K562 (cell line): Measurements from ENCODE around the gene ITPR2. TPM values are rescaled to one million over a fixed set of nuclear protein-coding genes. Genes with fewer than 3 reads are reported as not detected.

Experiments
- ATAC-seq: fragments of 200-7000 bp; cut with Tn5 transposase; 3 replicates; pipeline ENCODE4 v1.9.1; 2020; ENCODE audit warnings: moderate library complexity
- BruUV-seq: library from RNA; stranded (reverse); fragments of 400-500 nt; replicated peaks from 2 replicates; lab custom pipeline; 2021; lab: Mats Ljungman, UMichigan
- CTCF ChIA-PET: fragments of 300-600 bp; formaldehyde crosslinking; extraction: SDS; loops from one replicate; lab custom pipeline; 2021; ENCODE audit warnings: low intra/inter-chr PET ratio; lab: Yijun Ruan, JAX
- POLR2A ChIA-PET: fragments of 300-600, 350-650 bp; sonication (Branson Sonifier 250); formaldehyde crosslinking; extraction: SDS; loops from one replicate; lab custom pipeline; 2021; ENCODE audit warnings: antibody characterized with exemption, inconsistent platforms; lab: Yijun Ruan, JAX
- DNase-seq, 4 experiments: peaks; one replicate each; pipeline versions ENCODE4 v3.0.0 to v3.0.0-alpha.2; 2011 to 2018; ENCODE audit warnings: low spot score in 3 of 4, mixed read lengths in 3 of 4; ENCODE audit errors: extremely low read depth in 1 of 4
- FAIRE-seq: peaks from 2 replicates; lab custom pipeline; 2011; peaks lifted over from hg19 to GRCh38; lab: Jason Lieb, UNC
- H2AFZ ChIP-seq: 2 replicates; pipeline ENCODE4 v1.6.0; 2011; ENCODE audit warnings: low read depth, low read length, control low read depth, inconsistent platforms
- H3K27ac ChIP-seq: fragments of 200-600 bp; 3 replicates; pipeline ENCODE4 v1.8.0; 2011; ENCODE audit warnings: low read depth, mild to moderate bottlenecking, control low read depth, inconsistent platforms, low read length, moderate library complexity, mixed read lengths; ENCODE audit errors: extremely low read depth
- H3K27me3 ChIP-seq, 2 experiments: fragments of 300-600 bp in 1 of 2; 2 replicates in 1 of 2; 3 replicates in 1 of 2; pipeline versions ENCODE4 v1.6.0 to v1.8.0; 2011; ENCODE audit warnings: inconsistent platforms in 2 of 2, low read length in 2 of 2, mild to moderate bottlenecking in 1 of 2, mixed read lengths in 1 of 2, moderate library complexity in 1 of 2; ENCODE audit not compliant: control insufficient read depth in 2 of 2, insufficient read depth in 2 of 2
- H3K36me3 ChIP-seq: fragments of 300-600 bp; 3 replicates; pipeline ENCODE4 v1.8.0; 2011; ENCODE audit warnings: mild to moderate bottlenecking, low read length, inconsistent platforms; ENCODE audit not compliant: control insufficient read depth, insufficient read depth
- H3K4me1 ChIP-seq, 2 experiments: fragments of 200-600 bp in 1 of 2; replicated peaks in 1 of 2; 2 replicates in 1 of 2; 3 replicates in 1 of 2; pipeline versions ENCODE4 v1.5.1 to v1.8.0; 2011; ENCODE audit warnings: inconsistent platforms in 2 of 2, low read length in 2 of 2, mild to moderate bottlenecking in 1 of 2, mixed read lengths in 1 of 2, moderate library complexity in 1 of 2; ENCODE audit not compliant: control insufficient read depth in 2 of 2, insufficient read depth in 2 of 2
- H3K4me2 ChIP-seq: 2 replicates; pipeline ENCODE4 v1.6.1; 2011; ENCODE audit warnings: low read length, control low read depth, inconsistent platforms, mixed read lengths; ENCODE audit not compliant: insufficient read depth
- H3K4me3 ChIP-seq: fragments of 200-600 bp; sonication (generic), shearing (Covaris generic); 2 replicates; pipeline ENCODE4 v1.5.1; 2016; ENCODE audit warnings: control low read depth, inconsistent platforms
- H3K79me2 ChIP-seq: fragments of 200-600 bp; 3 replicates; pipeline ENCODE4 v1.8.0; 2011; ENCODE audit warnings: low read length, inconsistent platforms; ENCODE audit not compliant: control insufficient read depth, insufficient read depth
- H3K9ac ChIP-seq, 2 experiments: 2 replicates each; pipeline versions ENCODE4 v1.6.0 to v1.6.1; 2011; ENCODE audit warnings: low read depth in 2 of 2, low read length in 2 of 2, control low read depth in 1 of 2, inconsistent platforms in 1 of 2, mild to moderate bottlenecking in 1 of 2, mixed read lengths in 1 of 2; ENCODE audit not compliant: insufficient read depth in 1 of 2
- H3K9me1 ChIP-seq: one replicate; pipeline ENCODE4 v1.6.0; 2011; ENCODE audit warnings: inconsistent platforms, mild to moderate bottlenecking, low read length, moderate library complexity; ENCODE audit not compliant: control insufficient read depth, insufficient read depth
- H3K9me3 ChIP-seq: replicated peaks from 2 replicates; pipeline ENCODE4 v1.5.1; 2011; ENCODE audit warnings: low read depth, low read length, inconsistent platforms; ENCODE audit not compliant: control insufficient read depth, insufficient read depth
- H4K20me1 ChIP-seq: replicated peaks from 2 replicates; pipeline ENCODE4 v1.6.1; 2011; ENCODE audit warnings: low read length, inconsistent platforms, mixed read lengths; ENCODE audit not compliant: control insufficient read depth, insufficient read depth
- SIN3A ChIP-seq, 2 experiments: fragments of 150-350 bp in 1 of 2; IDR thresholded peaks; 2 replicates each; pipeline ENCODE4 v1.6.1; 2011 to 2016; ENCODE audit warnings: borderline replicate concordance in 2 of 2, low read depth in 2 of 2, low read length in 2 of 2, mild to moderate bottlenecking in 2 of 2, moderate library complexity in 2 of 2; ENCODE audit not compliant: control insufficient read depth in 1 of 2
- TCF7L2 ChIP-seq: fragments of 150-350 bp; IDR thresholded peaks from 2 replicates; pipeline ENCODE4 v1.6.1; 2016; ENCODE audit warnings: low read depth, mild to moderate bottlenecking, low read length, moderate library complexity
- WGBS: fragments of 100-300 bp; shearing (Covaris generic); methylation state at CpG from one replicate; pipeline ENCODE4 v1.1.6; 2016; ENCODE audit warnings: low coverage, mixed read lengths; ENCODE audit not compliant: insufficient coverage; ENCODE audit errors: missing lambda C conversion rate; 5-methylcytosine and 5-hydroxymethylcytosine counted together
- in situ Hi-C: fragments of 300-500 bp; cut with MboI; formaldehyde crosslinking; loops from 4 replicates; pipeline ENCODE4 v1.15.0; 2018; ENCODE audit warnings: inconsistent platforms, mixed read lengths
- intact Hi-C: fragments of 100-400 bp; cut with micrococcal nuclease; formaldehyde crosslinking; loops from 2 replicates; pipeline ENCODE4 v1.14.2; 2022
- polyA plus RNA-seq, 8 experiments: library from polyadenylated mRNA; depleted of rRNA in 4 of 8; stranded (reverse) in 5 of 8; unstranded in 3 of 8; fragments of >200 nt; fragmentation: Nextera tagmentation in 2 of 8; fragmentation: Illumina TruSeq in 1 of 8; extraction: Ambion mirVana in 2 of 8; extraction: Trizol in 1 of 8; gene quantifications; 2 replicates each; pipeline versions ENCODE4 v1.2.1 to v1.2.3, GENCODE V29; 2011 to 2014; ENCODE audit warnings: inconsistent platforms in 1 of 8, missing spikeins in 1 of 8
- total RNA-seq, 7 experiments: library from RNA; depleted of rRNA in 6 of 7; stranded (reverse); fragments of >200 nt in 6 of 7; fragmentation: Illumina TruSeq in 2 of 7; extraction: Trizol in 2 of 7; gene quantifications; 2 replicates each; pipeline versions ENCODE4 v1.2.1 to v1.2.3, GENCODE V29; 2011 to 2021; ENCODE audit warnings: low replicate concordance in 1 of 7
- TF ChIP-seq, protein P1 (sequence below): fragments of 250-450 bp; sonication (Bioruptor Pico); IDR thresholded peaks from 2 replicates; pipeline ENCODE4 v1.5.0; 2021
- TF ChIP-seq, protein P2 (sequence below), 2 experiments: fragments of 450-650 bp in 1 of 2; sonication (generic) in 1 of 2; formaldehyde crosslinking; conservative IDR thresholded peaks; 2 replicates each; pipeline versions ENCODE4 v1.4.0 to v1.8.1; 2020 to 2022; ENCODE audit warnings: mild to moderate bottlenecking in 1 of 2, missing genetic modification reagents in 1 of 2
- TF ChIP-seq, protein P3 (sequence below): fragments of 250-450 bp; sonication (Bioruptor Pico); IDR thresholded peaks from 2 replicates; pipeline ENCODE4 v1.8.0; 2022; ENCODE audit warnings: moderate library complexity, mild to moderate bottlenecking, inconsistent platforms

The ITPR2 gene
- total and polyA plus RNA-seq, 9 of the 15 experiments (the other 6 are each of a cell fraction or from before 2014, with no cell fraction given), result 0.21 to 3.3 (median 0.95) TPM

DNA sequence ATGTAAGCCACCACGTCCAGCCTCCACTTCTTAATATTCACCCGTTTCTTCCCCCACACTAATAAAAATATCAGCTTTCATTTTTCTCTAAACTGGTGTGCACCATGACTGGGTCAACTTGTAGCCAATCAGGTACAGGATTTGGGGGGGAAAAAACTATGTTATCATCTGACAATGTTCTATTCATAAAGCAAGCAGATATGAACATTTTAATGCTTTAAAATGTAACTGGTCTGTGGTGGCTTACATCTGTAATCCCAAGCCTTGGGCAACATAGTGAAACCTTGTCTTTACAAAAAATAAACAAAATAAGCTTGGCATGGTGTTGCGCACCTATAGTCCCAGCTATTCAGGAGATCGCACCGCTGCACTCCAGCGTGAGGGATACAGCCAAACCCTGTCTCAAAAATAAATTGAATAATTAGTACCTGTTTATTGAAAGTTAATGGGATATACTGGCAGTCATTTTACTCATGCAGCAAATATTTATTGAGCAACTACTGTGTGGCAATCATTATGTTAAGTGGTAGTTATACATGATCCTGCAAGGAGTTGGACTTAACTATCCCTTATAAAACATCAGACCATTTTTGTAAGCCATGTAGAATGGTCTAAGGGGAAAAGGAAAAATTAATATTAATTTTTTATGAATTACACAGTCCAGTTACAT, 15.3 kb upstream of the ITPR2 start:
- ChIA-PET CTCF (no interaction called here), POLR2A (no interaction called here)
- Histone ChIP-seq H3K9ac (no peak overlapping the region), H3K9me1 (no peaks in the 10 kb centered on the region), H3K36me3 (no peaks in the 10 kb centered on the region), H3K4me3 (no peak overlapping the region), H3K9me3 (no peaks in the 10 kb centered on the region)
- DNase-seq, result no peak
- ATAC-seq, result no peak
- intact Hi-C loops (no loop called here), in situ Hi-C loops (no loop called here)
- 26% methylated on average over 5 of the region's 6 CpGs for WGBS
- TF ChIP-seq, protein P1, sequence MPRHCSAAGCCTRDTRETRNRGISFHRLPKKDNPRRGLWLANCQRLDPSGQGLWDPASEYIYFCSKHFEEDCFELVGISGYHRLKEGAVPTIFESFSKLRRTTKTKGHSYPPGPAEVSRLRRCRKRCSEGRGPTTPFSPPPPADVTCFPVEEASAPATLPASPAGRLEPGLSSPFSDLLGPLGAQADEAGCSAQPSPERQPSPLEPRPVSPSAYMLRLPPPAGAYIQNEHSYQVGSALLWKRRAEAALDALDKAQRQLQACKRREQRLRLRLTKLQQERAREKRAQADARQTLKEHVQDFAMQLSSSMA (CRISPR knock-in tag), result no peak
- no peak for TF ChIP-seq SIN3A (IDR thresholded peaks at IDR 0.05; ENCODE audit: borderline replicate concordance in 2 of 2, control insufficient read depth in 1 of 2, low read depth in 2 of 2, low read length in 2 of 2)
- no peak for TF ChIP-seq TCF7L2
- TF ChIP-seq, protein P2, sequence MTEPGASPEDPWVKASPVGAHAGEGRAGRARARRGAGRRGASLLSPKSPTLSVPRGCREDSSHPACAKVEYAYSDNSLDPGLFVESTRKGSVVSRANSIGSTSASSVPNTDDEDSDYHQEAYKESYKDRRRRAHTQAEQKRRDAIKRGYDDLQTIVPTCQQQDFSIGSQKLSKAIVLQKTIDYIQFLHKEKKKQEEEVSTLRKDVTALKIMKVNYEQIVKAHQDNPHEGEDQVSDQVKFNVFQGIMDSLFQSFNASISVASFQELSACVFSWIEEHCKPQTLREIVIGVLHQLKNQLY (CRISPR knock-in tag; conservative IDR thresholded peaks at IDR 0.05), result no peak
- TF ChIP-seq, protein P3, sequence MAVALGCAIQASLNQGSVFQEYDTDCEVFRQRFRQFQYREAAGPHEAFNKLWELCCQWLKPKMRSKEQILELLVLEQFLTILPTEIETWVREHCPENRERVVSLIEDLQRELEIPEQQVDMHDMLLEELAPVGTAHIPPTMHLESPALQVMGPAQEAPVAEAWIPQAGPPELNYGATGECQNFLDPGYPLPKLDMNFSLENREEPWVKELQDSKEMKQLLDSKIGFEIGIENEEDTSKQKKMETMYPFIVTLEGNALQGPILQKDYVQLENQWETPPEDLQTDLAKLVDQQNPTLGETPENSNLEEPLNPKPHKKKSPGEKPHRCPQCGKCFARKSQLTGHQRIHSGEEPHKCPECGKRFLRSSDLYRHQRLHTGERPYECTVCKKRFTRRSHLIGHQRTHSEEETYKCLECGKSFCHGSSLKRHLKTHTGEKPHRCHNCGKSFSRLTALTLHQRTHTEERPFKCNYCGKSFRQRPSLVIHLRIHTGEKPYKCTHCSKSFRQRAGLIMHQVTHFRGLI, result no peak
- TF ChIP-seq, all 486 proteins: peak for 0
- Histone ChIP-seq H3K27me3 (no peaks in the 10 kb centered on the region; a peak in 2 of 5 replicates), H3K27ac (no peak overlapping the region), H2AFZ (no peak overlapping the region), H3K4me2 (no peak overlapping the region), H4K20me1 (no peaks in the 10 kb centered on the region), H3K4me1 (no peaks in the 10 kb centered on the region; a peak in 1 of 5 replicates), H3K79me2 (no peaks in the 10 kb centered on the region)
- BruUV-seq, result no TSS peak
- no peak for FAIRE-seq
